PC-3 (cell line): ENCODE measurements around the gene ST6GALNAC3. TPM values are rescaled to one million over a fixed set of nuclear protein-coding genes. Genes with fewer than 3 reads are reported as not detected.

Experiments used
- ATAC-seq: fragments of 200-7000 bp; cut with Tn5 transposase; 2 replicates; pipeline ENCODE4 v1.9.1; 2020; ENCODE audit warnings: mild to moderate bottlenecking, moderate library complexity
- BruUV-seq: library from RNA; stranded (reverse); fragments of 400-500 nt; replicated peaks from 2 replicates; lab custom pipeline; 2021; lab: Mats Ljungman, UMichigan
- CTCF ChIA-PET: fragments of 300-600 bp; sonication (Branson Sonifier 250); formaldehyde crosslinking; loops from one replicate; lab custom pipeline; 2022; ENCODE audit warnings: antibody characterized with exemption; lab: Charles Lee
- POLR2A ChIA-PET: fragments of 300-600 bp; sonication (Branson Sonifier 250); formaldehyde crosslinking; loops from one replicate; lab custom pipeline; 2022; ENCODE audit warnings: antibody characterized with exemption; ENCODE audit not compliant: unreplicated experiment; lab: Charles Lee
- DNase-seq: peaks from one replicate; pipeline ENCODE4 v3.0.0-alpha.2; 2015
- H2AFZ ChIP-seq: fragments of 300-600 bp; sonication (generic); 2 replicates; pipeline ENCODE4 v1.6.0; 2016; ENCODE audit warnings: antibody characterized with exemption, low read length
- H3F3A ChIP-seq: fragments of 300-600 bp; sonication (generic); one replicate; pipeline ENCODE4 v1.6.0; 2017; ENCODE audit warnings: antibody characterized with exemption, low read length, control low read depth, mild to moderate bottlenecking; ENCODE audit not compliant: unreplicated experiment
- H3K27ac ChIP-seq: fragments of 300-600 bp; sonication (generic); 2 replicates; pipeline ENCODE4 v1.5.1; 2016; ENCODE audit warnings: mild to moderate bottlenecking, low read length
- H3K27me3 ChIP-seq: fragments of 300-600 bp; sonication (generic); 2 replicates; pipeline ENCODE4 v1.6.1; 2016; ENCODE audit warnings: low read length, mixed read lengths
- H3K36me3 ChIP-seq: fragments of 300-600 bp; sonication (generic); 2 replicates; pipeline ENCODE4 v1.6.1; 2016; ENCODE audit warnings: low read depth, mixed run types, low read length, mixed read lengths
- H3K4me1 ChIP-seq: fragments of 300-600 bp; sonication (generic); 2 replicates; pipeline ENCODE4 v1.5.1; 2016; ENCODE audit warnings: low read length; ENCODE audit not compliant: insufficient read depth
- H3K4me2 ChIP-seq: fragments of 300-600 bp; sonication (generic); 2 replicates; pipeline ENCODE4 v1.6.0; 2016; ENCODE audit warnings: low read length
- H3K4me3 ChIP-seq: fragments of 300-600 bp; sonication (generic); 2 replicates; pipeline ENCODE4 v1.5.1; 2016; ENCODE audit warnings: mild to moderate bottlenecking, low read length, mixed read lengths
- H3K79me2 ChIP-seq: fragments of 300-600 bp; sonication (generic); 2 replicates; pipeline ENCODE4 v1.6.1; 2017; ENCODE audit warnings: low read length, mixed read lengths
- H3K9ac ChIP-seq: fragments of 300-600 bp; sonication (generic); 2 replicates; pipeline ENCODE4 v1.6.0; 2016; ENCODE audit warnings: mild to moderate bottlenecking, low read length
- H3K9me2 ChIP-seq: fragments of 300-600 bp; sonication (generic); replicated peaks from 2 replicates; pipeline ENCODE4 v1.6.1; 2016; ENCODE audit warnings: mixed run types, low read length, mixed read lengths
- H3K9me3 ChIP-seq: fragments of 300-600 bp; sonication (generic); 2 replicates; pipeline ENCODE4 v1.6.1; 2016; ENCODE audit warnings: low read length, mixed read lengths
- H4K20me1 ChIP-seq: fragments of 300-600 bp; sonication (generic); 2 replicates; pipeline ENCODE4 v1.6.1; 2016; ENCODE audit warnings: low read length, mixed read lengths
- EZH2 ChIP-seq: fragments of 300-600 bp; sonication (generic); IDR thresholded peaks from one replicate; pipeline ENCODE4 v1.6.1; 2017; ENCODE audit warnings: antibody characterized with exemption, mild to moderate bottlenecking, low read length; ENCODE audit not compliant: unreplicated experiment
- EZH2phosphoT487 ChIP-seq: fragments of 300-600 bp; sonication (generic); IDR thresholded peaks from 2 replicates; pipeline ENCODE4 v1.6.1; 2018; ENCODE audit warnings: mild to moderate bottlenecking, antibody characterized with exemption, low read length, borderline replicate concordance
- intact Hi-C: fragments of 100-400 bp; cut with micrococcal nuclease; formaldehyde crosslinking; loops from 2 replicates; pipeline ENCODE4 v1.9.0; 2023
- total RNA-seq: library from RNA; depleted of rRNA; stranded (reverse); fragments of >200 nt; gene quantifications from 2 replicates; pipeline ENCODE4 v1.2.3, GENCODE V29; 2014
- TF ChIP-seq, protein P1 (sequence below): fragments of 300-600 bp; sonication (generic); conservative IDR thresholded peaks from 2 replicates; pipeline ENCODE4 v1.5.1; 2017; ENCODE audit warnings: antibody characterized with exemption, low read depth, mild to moderate bottlenecking, low read length

ST6GALNAC3 gene
- total RNA-seq, 1 experiment from 2014 or later: not detected

- Histone ChIP-seq H3K27ac (no peak overlapping the region), H2AFZ (no peak overlapping the region), H3K4me3 (no peak overlapping the region), H4K20me1 (no peaks in the 10 kb centered on the region), H3K79me2 (no peaks in the 10 kb centered on the region), H3K27me3 (peaks cover 73% of the 10 kb centered on the region), H3F3A (no peaks in the 10 kb centered on the region), H3K9me3 (no peaks in the 10 kb centered on the region), H3K9ac (no peak overlapping the region), H3K9me2 (no peaks in the 10 kb centered on the region), H3K4me1 (no peaks in the 10 kb centered on the region), H3K36me3 (no peaks in the 10 kb centered on the region), H3K4me2 (no peak overlapping the region)
- POLR2A ChIA-PET: no interaction called here
- no TSS peak for BruUV-seq
- no peak for DNase-seq
- CTCF ChIA-PET: no interaction called here
- ATAC-seq: no peak
- intact Hi-C loops: no loop called here
- TF ChIP-seq, protein P1, sequence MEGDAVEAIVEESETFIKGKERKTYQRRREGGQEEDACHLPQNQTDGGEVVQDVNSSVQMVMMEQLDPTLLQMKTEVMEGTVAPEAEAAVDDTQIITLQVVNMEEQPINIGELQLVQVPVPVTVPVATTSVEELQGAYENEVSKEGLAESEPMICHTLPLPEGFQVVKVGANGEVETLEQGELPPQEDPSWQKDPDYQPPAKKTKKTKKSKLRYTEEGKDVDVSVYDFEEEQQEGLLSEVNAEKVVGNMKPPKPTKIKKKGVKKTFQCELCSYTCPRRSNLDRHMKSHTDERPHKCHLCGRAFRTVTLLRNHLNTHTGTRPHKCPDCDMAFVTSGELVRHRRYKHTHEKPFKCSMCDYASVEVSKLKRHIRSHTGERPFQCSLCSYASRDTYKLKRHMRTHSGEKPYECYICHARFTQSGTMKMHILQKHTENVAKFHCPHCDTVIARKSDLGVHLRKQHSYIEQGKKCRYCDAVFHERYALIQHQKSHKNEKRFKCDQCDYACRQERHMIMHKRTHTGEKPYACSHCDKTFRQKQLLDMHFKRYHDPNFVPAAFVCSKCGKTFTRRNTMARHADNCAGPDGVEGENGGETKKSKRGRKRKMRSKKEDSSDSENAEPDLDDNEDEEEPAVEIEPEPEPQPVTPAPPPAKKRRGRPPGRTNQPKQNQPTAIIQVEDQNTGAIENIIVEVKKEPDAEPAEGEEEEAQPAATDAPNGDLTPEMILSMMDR: no peak
- TF ChIP-seq EZH2 (no peak), EZH2phosphoT487 (no peak)
These were observed 45.2 kb upstream of the ST6GALNAC3 start for GRCh38 chr1:76029331-76029730.

GRCh38 chr1:76031496-76031895 lies 43.0 kb upstream of the ST6GALNAC3 start:
- Histone ChIP-seq H3K9me3 (no peaks in the 10 kb centered on the region), H3K4me3 (no peak overlapping the region), H3K27me3 (peaks cover 67% of the 10 kb centered on the region), H2AFZ (no peak overlapping the region), H3K27ac (no peak overlapping the region), H3K4me1 (no peaks in the 10 kb centered on the region), H4K20me1 (no peaks in the 10 kb centered on the region), H3K4me2 (no peak overlapping the region), H3K9me2 (no peaks in the 10 kb centered on the region), H3K79me2 (no peaks in the 10 kb centered on the region), H3K36me3 (no peaks in the 10 kb centered on the region), H3K9ac (no peak overlapping the region), H3F3A (no peaks in the 10 kb centered on the region)
- DNase-seq: no peak
- no TSS peak for BruUV-seq
- POLR2A ChIA-PET: no interaction called here
- TF ChIP-seq EZH2phosphoT487 (no peak), EZH2 (no peak)
- TF ChIP-seq, protein P1: no peak
- ATAC-seq: no peak
- CTCF ChIA-PET: no interaction called here
- intact Hi-C loops: loop anchor here (10.0 kb wide), 1 partner anchor 123 kb away; no protein-coding TSS in a partner anchor

DNA sequence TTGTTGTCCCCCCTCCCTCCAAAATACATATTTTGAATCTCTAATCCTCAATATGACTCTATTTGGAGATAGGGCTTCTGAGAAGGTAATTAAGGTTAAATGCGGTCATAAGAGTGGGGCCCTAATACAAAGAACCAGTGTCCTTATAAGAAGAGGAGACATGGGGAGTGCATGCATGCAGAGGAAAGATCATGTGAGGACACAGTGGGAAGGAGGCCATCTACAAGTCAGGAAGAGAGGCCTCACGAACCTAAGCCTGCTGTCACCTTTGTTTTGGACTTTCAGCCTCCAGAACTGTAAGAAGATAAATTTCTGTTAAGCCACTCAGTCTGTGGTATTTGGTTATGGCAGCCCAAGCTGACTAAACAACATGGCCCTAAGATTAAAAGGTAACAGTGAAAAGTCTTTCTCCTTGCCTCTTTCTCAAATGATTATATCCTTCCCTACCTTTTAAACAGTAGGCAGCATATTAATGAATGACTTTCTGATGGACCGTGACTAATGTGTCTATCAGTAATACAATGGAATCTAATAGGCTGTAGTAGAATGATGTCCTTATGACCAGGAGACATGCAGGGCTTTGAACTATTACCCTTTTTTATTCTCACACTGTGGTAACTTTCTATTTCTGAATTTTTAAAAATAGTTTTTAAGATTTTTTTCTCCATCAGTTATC lies 40.6 kb upstream of the ST6GALNAC3 start:
- ATAC-seq: no peak
- no peaks in the 10 kb centered on the region for H3K9me2 ChIP-seq

More for the DNA sequence above, 40.6 kb upstream of the ST6GALNAC3 start:
- Histone ChIP-seq H3K27me3 (peaks cover 69% of the 10 kb centered on the region), H3K27ac (no peak overlapping the region), H3K36me3 (no peaks in the 10 kb centered on the region), H4K20me1 (no peaks in the 10 kb centered on the region), H3K4me2 (no peak overlapping the region), H3F3A (no peaks in the 10 kb centered on the region), H3K4me3 (no peak overlapping the region), H3K9me3 (no peaks in the 10 kb centered on the region), H3K4me1 (no peaks in the 10 kb centered on the region), H3K9ac (no peak overlapping the region), H3K79me2 (no peaks in the 10 kb centered on the region), H2AFZ (no peak overlapping the region)
- BruUV-seq: no TSS peak
- ChIA-PET CTCF (no interaction called here), POLR2A (no interaction called here)
- intact Hi-C loops: loop anchor here (10.0 kb wide), 1 partner anchor 121 kb away; no protein-coding TSS in a partner anchor
- TF ChIP-seq EZH2phosphoT487: no peak
- TF ChIP-seq EZH2: no peak
- TF ChIP-seq, protein P1: no peak
- no peak for DNase-seq
